Activated CD8-positive, alpha-beta memory T cell treated with anti-CD3 and anti-CD28 coated beads, Interleukin-2, amount 50 U/mL, for 24 hours (primary cell): ENCODE measurements around the gene PPP1R12C.
A peak's percentile ranks its signal among the peaks of the same experiment; 100 is the strongest.
"Not testable (repeated sequence)": the region's sequence is repeated elsewhere in the genome, so short reads cannot be mapped to it uniquely, and the experiment has no call there.

ENCODE experiments used
- DNase-seq: peaks from one replicate; pipeline ENCODE4 v3.0.0-alpha.2; 2020; ENCODE audit errors: extremely low read depth

Gene PPP1R12C

DNA sequence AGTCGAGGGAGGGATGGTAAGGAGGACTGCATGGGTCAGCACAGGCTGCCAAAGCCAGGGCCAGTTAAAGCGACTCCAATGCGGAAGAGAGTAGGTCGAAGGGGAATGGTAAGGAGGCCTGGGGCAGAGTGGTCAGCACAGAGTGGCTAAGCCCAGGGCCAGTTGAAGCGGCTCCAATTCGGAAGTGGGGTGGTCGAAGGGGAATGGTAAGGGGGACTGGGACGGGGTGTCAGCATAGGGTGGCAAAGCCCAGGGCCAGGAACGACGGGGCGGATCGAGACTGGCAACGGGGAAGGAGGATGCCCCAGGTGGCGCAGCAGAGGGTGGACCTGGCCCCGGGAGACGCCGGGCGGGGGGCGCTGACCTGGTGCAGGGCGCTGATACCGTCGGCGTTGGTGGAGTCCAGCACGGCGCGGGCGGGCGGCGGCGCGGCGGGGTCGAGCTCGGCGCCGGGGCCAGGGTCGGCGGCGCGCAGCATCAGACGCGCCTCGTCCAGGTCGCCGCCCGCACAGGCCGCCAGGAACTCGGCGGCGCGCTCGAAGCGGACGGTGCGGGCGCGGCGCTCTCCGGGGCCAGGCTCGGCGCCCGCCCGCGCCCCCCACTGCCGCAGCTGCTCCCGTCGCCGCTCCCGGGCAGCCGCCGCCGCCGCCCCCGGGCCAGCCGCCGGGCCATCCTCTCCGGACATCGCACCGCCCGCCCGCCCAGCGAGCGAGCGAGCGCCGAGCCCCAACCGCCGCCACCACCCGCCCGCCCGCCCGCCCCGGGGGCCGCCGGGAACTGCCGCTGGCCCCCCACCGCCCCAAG lies at the start of gene PPP1R12C:
PPP1R12C (minus strand) TSS at position 779 of the 804 bp plus-strand sequence; CDS start at position 685, 94 bp downstream.
- DNase-seq = no peak

- peak; percentile 44 for DNase-seq
Observed at GRCh38 chr19:55166530-55167268, 49.3 kb upstream of the PPP1R12C start, which contains the start of gene DNAAF3. TSS of gene DNAAF3 (minus strand) at chr19:55166613. CDS start at chr19:55166413, 200 bp downstream.

- DNase-seq = no peak
Observed at GRCh38 chr19:55165952-55166529, 48.6 kb upstream of the PPP1R12C start.

DNA sequence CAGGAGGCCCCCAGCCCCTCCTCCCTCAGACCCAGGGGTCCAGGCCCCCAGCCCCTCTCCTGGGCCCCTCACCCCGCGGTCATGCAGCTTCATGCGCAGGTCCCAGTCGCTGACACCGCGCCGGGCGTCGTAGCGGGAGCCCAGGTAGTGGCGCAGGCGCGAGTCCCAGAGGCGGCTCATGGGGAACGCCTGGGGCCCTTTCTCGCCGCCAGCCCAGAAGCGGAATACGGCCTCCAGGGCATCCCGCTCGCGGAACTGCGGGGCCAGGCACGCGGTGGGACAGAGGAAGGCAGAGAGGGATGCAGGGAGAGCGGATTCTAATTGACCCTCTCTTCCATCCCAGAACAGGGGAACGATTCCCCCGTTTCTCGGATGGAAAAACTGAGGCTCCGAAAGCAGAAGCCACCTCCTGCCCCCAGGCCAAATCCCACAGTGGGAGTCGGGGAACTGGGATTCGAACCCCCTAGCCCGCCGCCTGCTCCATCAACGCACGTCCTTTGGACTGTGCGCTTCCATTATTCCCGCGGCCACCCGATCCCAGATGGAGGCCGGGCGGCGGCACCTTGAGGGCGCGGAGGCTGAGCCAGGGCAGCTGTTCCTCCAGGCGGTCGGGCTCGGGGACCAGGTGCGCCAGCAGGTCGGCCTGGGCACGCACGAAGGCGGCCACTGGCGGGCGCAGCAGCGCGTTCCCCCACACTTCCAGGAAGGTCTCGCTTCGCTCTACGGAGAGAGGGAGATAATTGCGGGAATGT lies 44.3 kb upstream of the PPP1R12C start:
- no peak for DNase-seq

DNA sequence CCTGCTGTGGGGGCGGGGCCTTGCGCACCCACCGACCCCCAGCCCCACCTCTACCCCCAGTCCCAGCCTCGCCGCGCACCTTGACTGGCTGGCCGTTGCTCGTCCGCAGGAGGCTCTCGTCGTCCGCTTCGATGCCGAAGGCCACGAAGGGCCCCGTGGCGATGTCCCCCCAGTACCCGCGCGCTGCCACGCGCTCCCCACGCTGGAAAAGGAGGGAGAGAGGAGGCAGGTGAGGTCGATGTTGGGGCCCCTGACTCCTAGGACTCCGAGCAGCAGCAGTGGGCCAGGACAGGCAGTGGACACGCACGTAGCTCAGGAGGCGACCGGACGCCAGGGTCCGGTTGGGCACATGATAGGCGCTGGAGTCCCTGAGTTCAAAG lies 43.5 kb upstream of the PPP1R12C start:
- DNase-seq = no peak

GRCh38 chr19:55160128-55160985 lies 42.9 kb upstream of the PPP1R12C start:
- peak; percentile 71 for DNase-seq

- DNase-seq = no peak
Observed at GRCh38 chr19:55158848-55159749, 41.7 kb upstream of the PPP1R12C start.

GRCh38 chr19:55158423-55158822 lies 41.0 kb upstream of the PPP1R12C start:
- DNase-seq = no peak

DNA sequence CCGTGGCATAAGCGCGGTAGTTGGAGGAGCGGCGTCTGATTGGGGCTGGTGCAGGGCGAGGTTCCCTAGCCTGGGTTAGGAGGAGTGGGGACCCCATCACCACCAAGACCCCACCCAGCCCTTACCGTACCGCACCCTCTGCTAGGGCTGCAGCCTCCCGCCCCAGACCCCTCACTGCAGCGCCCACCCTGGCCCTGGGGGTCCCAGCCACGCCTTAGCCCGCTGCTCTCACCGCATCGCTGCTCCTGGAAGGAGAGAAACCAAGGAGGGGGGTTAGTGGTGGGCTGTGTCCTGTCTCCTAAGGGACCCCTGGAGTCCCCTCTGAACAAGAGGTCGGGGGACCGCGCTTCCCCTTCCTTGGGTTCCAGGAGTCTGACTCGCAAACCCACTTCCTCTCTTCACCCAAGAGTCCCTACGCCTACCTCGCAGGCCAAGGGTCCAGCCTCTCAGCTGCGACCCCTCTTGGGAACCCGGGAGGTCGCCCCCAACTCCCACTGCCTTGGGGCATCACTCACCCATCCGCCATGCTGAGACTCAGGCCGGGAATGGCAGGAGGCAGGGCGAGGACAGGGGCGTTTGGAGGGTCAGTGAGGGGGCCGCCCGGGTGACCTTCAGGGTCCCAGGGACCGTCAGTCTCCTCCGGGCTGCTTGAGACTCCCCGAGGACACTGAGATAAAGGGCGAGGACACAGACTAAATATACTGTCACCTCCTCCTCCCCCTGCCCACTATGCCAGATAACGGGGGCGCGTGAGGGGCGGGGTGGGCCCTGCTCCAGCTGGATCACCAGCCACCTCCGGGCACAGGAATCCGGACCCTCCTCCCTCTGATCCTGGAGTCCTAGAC lies 39.8 kb upstream of the PPP1R12C start, which contains the start of gene TNNI3:
TNNI3 (minus strand) TSS at position 669 of the 845 bp plus-strand sequence; CDS start at position 526, 143 bp downstream.
- no peak for DNase-seq

GRCh38 chr19:55156202-55157063 lies 39.0 kb upstream of the PPP1R12C start:
- no peak for DNase-seq

DNA sequence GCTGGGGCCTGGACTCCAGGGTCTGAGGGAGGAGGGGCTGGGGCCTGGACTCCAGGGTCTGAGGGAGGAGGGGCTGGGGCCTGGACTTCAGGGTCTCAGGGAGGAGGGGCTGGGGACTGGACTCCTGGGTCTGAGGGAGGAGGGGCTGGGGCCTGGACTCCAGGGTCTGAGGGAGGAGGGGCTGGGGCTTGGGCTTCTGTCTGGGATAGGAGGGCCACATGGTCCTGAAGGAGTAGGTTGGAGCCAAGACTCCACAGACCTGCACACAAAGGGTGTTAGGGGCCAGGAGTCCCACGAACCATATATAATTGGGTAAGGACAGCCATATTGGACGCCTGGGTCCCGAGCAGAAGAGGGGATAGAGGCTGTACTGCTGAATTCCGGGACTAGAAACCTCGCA lies 38.3 kb upstream of the PPP1R12C start:
- DNase-seq = not testable (repeated sequence)

DNA sequence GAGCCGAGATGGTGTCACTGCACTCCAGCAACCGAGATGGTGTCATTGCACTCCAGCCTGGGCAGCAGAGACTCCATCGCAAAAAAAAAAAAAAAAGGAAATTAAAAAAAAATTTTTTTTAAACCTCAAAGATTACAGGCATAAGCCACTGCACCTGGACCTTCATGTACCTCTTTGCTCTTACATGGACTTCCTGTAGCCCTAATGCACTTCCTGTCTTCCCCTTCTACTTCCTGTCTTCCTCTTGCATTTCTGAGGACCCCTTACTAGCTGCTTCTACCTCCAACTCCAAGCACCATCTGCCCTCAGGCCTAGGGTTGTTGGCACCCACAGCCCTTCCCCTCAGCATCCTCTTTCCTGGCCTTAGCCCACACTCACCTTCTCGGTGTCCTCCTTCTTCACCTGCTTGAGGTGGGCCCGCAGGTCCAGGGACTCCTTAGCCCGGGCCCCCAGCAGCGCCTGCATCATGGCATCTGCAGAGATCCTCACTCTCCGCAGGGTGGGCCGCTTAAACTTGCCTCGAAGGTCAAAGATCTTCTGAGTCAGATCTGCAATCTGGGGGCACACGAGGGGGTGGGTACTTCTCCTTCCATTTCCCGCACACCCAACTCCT lies 36.3 kb upstream of the PPP1R12C start:
- no peak for DNase-seq

- DNase-seq = no peak
Observed at GRCh38 chr19:55152017-55152416, 34.6 kb upstream of the PPP1R12C start.

DNA sequence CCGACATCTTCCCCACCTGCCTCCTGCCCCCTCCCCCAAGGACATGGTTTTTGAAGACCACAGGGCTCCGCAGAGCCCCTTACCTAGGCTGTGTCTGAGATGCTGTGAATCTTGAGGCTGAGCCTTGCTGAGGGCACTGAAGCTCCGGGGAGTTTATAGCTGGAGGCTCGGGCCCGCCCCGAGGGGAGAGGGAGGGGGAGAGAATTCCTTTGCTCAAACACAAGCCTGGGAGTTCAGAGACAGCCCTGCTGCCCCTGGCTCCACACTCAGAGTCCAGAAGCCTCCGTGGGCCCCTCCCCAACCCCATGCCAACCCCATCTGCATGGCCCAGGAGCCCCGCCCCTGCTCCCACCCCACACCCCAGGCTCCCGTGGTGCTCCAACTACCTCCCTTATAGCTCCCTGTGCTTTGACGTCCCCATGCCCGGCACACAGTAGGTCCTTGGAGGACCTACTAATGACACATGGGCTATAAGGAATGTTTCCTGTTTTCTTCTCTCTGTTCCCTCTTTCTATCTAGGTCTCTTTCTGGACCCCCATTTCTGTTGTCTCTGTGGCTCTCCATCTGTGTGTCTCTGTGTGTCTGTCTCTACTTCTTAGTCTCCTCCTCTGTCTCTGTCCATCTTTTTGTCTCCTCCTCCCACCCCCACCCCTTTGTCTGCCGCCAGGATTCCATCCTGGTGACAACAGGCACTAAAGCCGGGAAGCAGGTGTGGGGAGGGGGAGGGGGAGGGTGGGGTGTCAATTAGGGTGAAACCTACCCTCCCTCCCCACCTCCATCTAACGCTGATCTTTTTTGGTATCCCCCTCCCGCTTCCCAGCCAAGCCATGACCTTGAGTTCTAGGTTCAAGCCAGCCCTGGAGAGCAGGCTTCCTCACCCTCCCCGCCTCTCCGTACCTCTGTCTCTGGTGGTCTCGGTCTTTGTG lies 31.9 kb upstream of the PPP1R12C start, which contains the start of gene TNNT1:
TNNT1 (minus strand) TSS at position 129 of the 926 bp plus-strand sequence. CDS start 2,049 bp downstream, outside the sequence.
- DNase-seq = no peak

DNA sequence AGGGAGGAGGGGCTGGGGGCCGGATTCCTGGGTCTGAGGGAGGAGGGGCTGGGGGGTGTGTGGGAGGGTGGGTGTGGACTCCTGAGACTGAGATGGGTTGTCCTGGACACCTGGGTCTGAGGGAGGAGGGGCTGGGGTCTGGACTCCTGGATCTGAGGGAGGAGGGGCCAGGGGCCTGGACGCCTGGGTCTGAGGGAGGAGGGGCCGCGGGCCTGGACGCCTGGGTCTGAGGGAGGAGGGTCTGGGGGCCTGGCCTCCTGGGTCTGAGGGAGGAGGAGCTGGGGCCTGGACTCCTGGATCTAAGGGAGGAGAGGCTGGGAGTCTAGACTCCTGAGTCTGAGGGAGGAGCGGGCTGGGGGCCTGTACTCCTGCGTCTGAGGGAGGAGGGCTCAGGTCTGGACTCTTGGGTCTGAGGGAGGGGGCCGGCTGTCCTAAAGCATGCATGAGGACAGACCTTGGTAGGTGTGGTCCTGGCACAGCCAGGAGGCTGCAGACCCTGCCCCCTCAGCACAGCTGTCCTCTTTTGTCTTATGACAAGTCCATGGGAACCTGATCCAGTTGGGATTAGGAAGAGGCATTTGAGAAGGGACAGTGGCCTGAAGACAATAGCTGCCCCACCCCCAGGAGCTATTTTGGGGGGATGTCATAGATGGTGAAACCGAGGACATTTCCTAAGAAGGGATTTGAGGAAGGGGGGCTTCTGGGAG lies 30.3 kb upstream of the PPP1R12C start:
- no peak for DNase-seq
